Neural cell (in vitro differentiated cells): Measurements from ENCODE around the gene TMSB4Y. TPM values are rescaled to one million over a fixed set of nuclear protein-coding genes. Genes with fewer than 3 reads are reported as not detected.
A peak's percentile ranks its signal among the peaks of the same experiment; 100 is the strongest.

Source experiments
- H2AFZ ChIP-seq: fragments of 200-600, 300-800 bp; sonication (generic), shearing (Covaris generic); 2 replicates; pipeline ENCODE4 v1.6.0; 2014; ENCODE audit warnings: low read depth, mild to moderate bottlenecking, antibody characterized with exemption, low read length, moderate library complexity
- H3F3A ChIP-seq: fragments of 200-600 bp; shearing (Covaris generic); 2 replicates; pipeline ENCODE4 v1.6.1; 2016; ENCODE audit warnings: mild to moderate bottlenecking, moderate library complexity, mixed read lengths, antibody characterized with exemption, low read length; ENCODE audit not compliant: insufficient read depth, poor library complexity, severe bottlenecking
- H3K27ac ChIP-seq: fragments of 200-600, 300-800 bp; sonication (generic), shearing (Covaris generic); 2 replicates; pipeline ENCODE4 v1.5.1; 2014; ENCODE audit warnings: mild to moderate bottlenecking, low read length, moderate library complexity
- H3K27me3 ChIP-seq: fragments of 300-800, 200-600 bp; sonication (generic), shearing (Covaris generic); 2 replicates; pipeline ENCODE4 v1.6.0; 2014; ENCODE audit warnings: mild to moderate bottlenecking, low read depth, low read length, moderate library complexity; ENCODE audit not compliant: insufficient read depth
- H3K36me3 ChIP-seq: fragments of 300-800, 200-600 bp; sonication (generic), shearing (Covaris generic); 2 replicates; pipeline ENCODE4 v1.5.1; 2014; ENCODE audit warnings: mild to moderate bottlenecking, antibody characterized with exemption, low read length, moderate library complexity; ENCODE audit not compliant: insufficient read depth
- H3K4me2 ChIP-seq: fragments of 300-800, 200-600 bp; sonication (generic), shearing (Covaris generic); 2 replicates; pipeline ENCODE4 v1.6.0; 2014; ENCODE audit warnings: mild to moderate bottlenecking, low read length
- H3K4me3 ChIP-seq: fragments of 300-800, 200-600 bp; sonication (generic), shearing (Covaris generic); 2 replicates; pipeline ENCODE4 v1.5.1; 2014; ENCODE audit warnings: mild to moderate bottlenecking, low read length, moderate library complexity
- H3K79me2 ChIP-seq: fragments of 200-600 bp; shearing (Covaris generic); replicated peaks from 2 replicates; pipeline ENCODE4 v1.6.0; 2014; ENCODE audit warnings: mild to moderate bottlenecking, low read length, moderate library complexity; ENCODE audit not compliant: insufficient read depth
- H3K9ac ChIP-seq: fragments of 300-800, 200-600 bp; sonication (generic), shearing (Covaris generic); 2 replicates; pipeline ENCODE4 v1.6.1; 2016; ENCODE audit warnings: mild to moderate bottlenecking, low read length, mixed read lengths
- H3K9me2 ChIP-seq: fragments of 200-600 bp; shearing (Covaris generic); 2 replicates; pipeline ENCODE4 v1.6.1; 2016; ENCODE audit warnings: mild to moderate bottlenecking, low read length, mixed read lengths; ENCODE audit not compliant: insufficient read depth
- H3K9me3 ChIP-seq: fragments of 200-600, 300-800 bp; sonication (generic), shearing (Covaris generic); 2 replicates; pipeline ENCODE4 v1.6.1; 2016; ENCODE audit warnings: mild to moderate bottlenecking, mixed run types, low read length, moderate library complexity, mixed read lengths
- H4K20me1 ChIP-seq: fragments of 200-600 bp; shearing (Covaris generic); 2 replicates; pipeline ENCODE4 v1.6.1; 2016; ENCODE audit warnings: mild to moderate bottlenecking, mixed run types; ENCODE audit not compliant: insufficient read depth
- EP300 ChIP-seq: fragments of 450-650 bp; conservative IDR thresholded peaks from 2 replicates; pipeline ENCODE4 v1.6.1; 2014; ENCODE audit warnings: antibody characterized with exemption, mild to moderate bottlenecking, moderate library complexity; ENCODE audit not compliant: poor library complexity, severe bottlenecking
- EZH2 ChIP-seq: fragments of 200-600, 300-800 bp; shearing (Covaris generic), sonication (generic); IDR thresholded peaks from 2 replicates; pipeline ENCODE4 v1.6.1; 2014; ENCODE audit warnings: antibody characterized with exemption, low read length, borderline replicate concordance, mild to moderate bottlenecking; ENCODE audit not compliant: insufficient read depth, poor library complexity, severe bottlenecking
- POLR2AphosphoS5 ChIP-seq: IDR thresholded peaks from 2 replicates; pipeline ENCODE4 v1.6.1; 2012
- RAD21 ChIP-seq: fragments of 450-650 bp; conservative IDR thresholded peaks from 2 replicates; pipeline ENCODE4 v1.6.1; 2014; ENCODE audit warnings: antibody characterized with exemption, mild to moderate bottlenecking, moderate library complexity
- SMC3 ChIP-seq: fragments of 450-650 bp; conservative IDR thresholded peaks from 2 replicates; pipeline ENCODE4 v1.6.1; 2014; ENCODE audit warnings: antibody characterized with exemption, mild to moderate bottlenecking, moderate library complexity; ENCODE audit not compliant: poor library complexity
- TAF1 ChIP-seq: IDR thresholded peaks from 2 replicates; pipeline ENCODE4 v1.6.1; 2012; ENCODE audit warnings: low read depth
- polyA plus RNA-seq: library from polyadenylated mRNA; depleted of rRNA; stranded (reverse); fragments of >200 nt; gene quantifications from 2 replicates; pipeline ENCODE4 v1.2.3, GENCODE V29; 2014
- TF ChIP-seq, protein P1 (sequence below): IDR thresholded peaks from 2 replicates; pipeline ENCODE4 v1.6.1; 2012; ENCODE audit warnings: borderline replicate concordance
- TF ChIP-seq, protein P2 (sequence below): fragments of 450-650 bp; IDR thresholded peaks from 2 replicates; pipeline ENCODE4 v1.5.1; 2014; ENCODE audit warnings: antibody characterized with exemption, mild to moderate bottlenecking, moderate library complexity; ENCODE audit not compliant: poor library complexity, severe bottlenecking

The TMSB4Y gene
- polyA plus RNA-seq, 1 donor from 2014 or later, result 17.4 TPM

DNA sequence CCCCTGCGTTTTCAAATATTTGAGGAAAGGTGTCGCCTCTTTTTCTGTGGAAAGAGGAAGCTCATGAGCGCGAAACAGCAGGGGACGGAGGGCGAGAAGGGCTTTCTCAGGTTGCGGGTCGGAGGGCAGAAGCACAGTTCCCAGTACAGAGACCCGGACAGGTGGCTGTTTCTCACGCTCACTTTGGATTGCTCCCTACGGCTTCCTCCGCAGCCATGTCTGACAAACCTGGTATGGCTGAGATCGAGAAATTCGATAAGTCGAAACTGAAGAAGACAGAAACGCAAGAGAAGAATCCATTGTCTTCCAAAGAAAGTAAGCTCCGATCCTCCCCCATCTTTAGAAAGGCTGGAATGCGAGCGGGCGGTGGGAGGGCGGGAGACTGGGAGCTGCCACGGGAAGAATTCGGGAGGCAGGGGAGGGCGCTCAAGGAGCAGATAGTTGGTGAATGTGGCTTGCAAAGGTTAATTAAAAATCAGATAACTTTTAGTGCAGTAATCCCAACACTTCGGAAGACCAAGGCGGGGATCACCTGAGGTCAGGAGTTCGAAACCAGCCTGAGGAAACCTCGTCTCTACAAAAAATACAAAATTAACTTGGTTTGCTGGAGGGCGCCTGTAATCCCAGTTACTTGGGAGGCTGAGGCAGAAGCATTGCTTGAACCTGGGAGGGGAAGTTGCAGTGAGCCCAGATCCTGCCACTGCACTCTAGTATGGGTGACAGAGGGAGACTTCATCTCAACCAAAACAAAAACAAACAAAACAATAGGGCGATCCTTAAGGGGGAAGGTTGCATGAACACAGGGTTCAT lies 627 bp downstream of the TMSB4Y start:
- H3K27me3 ChIP-seq, result no peaks in the 10 kb centered on the region
- no peaks in the 10 kb centered on the region for H3F3A ChIP-seq
- peak overlapping the region; percentile 87 for H3K9ac ChIP-seq
- peaks cover 8% of the 10 kb centered on the region for H3K79me2 ChIP-seq
- H3K4me3 ChIP-seq, result peak overlapping the region; percentile 67
- H4K20me1 ChIP-seq, result no peaks in the 10 kb centered on the region
- H3K4me2 ChIP-seq, result peak overlapping the region; percentile 39
- TF ChIP-seq, protein P1, sequence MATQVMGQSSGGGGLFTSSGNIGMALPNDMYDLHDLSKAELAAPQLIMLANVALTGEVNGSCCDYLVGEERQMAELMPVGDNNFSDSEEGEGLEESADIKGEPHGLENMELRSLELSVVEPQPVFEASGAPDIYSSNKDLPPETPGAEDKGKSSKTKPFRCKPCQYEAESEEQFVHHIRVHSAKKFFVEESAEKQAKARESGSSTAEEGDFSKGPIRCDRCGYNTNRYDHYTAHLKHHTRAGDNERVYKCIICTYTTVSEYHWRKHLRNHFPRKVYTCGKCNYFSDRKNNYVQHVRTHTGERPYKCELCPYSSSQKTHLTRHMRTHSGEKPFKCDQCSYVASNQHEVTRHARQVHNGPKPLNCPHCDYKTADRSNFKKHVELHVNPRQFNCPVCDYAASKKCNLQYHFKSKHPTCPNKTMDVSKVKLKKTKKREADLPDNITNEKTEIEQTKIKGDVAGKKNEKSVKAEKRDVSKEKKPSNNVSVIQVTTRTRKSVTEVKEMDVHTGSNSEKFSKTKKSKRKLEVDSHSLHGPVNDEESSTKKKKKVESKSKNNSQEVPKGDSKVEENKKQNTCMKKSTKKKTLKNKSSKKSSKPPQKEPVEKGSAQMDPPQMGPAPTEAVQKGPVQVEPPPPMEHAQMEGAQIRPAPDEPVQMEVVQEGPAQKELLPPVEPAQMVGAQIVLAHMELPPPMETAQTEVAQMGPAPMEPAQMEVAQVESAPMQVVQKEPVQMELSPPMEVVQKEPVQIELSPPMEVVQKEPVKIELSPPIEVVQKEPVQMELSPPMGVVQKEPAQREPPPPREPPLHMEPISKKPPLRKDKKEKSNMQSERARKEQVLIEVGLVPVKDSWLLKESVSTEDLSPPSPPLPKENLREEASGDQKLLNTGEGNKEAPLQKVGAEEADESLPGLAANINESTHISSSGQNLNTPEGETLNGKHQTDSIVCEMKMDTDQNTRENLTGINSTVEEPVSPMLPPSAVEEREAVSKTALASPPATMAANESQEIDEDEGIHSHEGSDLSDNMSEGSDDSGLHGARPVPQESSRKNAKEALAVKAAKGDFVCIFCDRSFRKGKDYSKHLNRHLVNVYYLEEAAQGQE, result no peak
- TF ChIP-seq TAF1, result no peak
- peak; percentile 25 for TF ChIP-seq POLR2AphosphoS5
- TF ChIP-seq, protein P2, sequence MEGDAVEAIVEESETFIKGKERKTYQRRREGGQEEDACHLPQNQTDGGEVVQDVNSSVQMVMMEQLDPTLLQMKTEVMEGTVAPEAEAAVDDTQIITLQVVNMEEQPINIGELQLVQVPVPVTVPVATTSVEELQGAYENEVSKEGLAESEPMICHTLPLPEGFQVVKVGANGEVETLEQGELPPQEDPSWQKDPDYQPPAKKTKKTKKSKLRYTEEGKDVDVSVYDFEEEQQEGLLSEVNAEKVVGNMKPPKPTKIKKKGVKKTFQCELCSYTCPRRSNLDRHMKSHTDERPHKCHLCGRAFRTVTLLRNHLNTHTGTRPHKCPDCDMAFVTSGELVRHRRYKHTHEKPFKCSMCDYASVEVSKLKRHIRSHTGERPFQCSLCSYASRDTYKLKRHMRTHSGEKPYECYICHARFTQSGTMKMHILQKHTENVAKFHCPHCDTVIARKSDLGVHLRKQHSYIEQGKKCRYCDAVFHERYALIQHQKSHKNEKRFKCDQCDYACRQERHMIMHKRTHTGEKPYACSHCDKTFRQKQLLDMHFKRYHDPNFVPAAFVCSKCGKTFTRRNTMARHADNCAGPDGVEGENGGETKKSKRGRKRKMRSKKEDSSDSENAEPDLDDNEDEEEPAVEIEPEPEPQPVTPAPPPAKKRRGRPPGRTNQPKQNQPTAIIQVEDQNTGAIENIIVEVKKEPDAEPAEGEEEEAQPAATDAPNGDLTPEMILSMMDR, result no peak
- H3K9me3 ChIP-seq, result no peaks in the 10 kb centered on the region
- no peaks in the 10 kb centered on the region for H3K36me3 ChIP-seq
- no peaks in the 10 kb centered on the region for H3K9me2 ChIP-seq
- H3K27ac ChIP-seq, result peak overlapping the region; percentile 93
- H2AFZ ChIP-seq, result peak overlapping the region; percentile 14

DNA sequence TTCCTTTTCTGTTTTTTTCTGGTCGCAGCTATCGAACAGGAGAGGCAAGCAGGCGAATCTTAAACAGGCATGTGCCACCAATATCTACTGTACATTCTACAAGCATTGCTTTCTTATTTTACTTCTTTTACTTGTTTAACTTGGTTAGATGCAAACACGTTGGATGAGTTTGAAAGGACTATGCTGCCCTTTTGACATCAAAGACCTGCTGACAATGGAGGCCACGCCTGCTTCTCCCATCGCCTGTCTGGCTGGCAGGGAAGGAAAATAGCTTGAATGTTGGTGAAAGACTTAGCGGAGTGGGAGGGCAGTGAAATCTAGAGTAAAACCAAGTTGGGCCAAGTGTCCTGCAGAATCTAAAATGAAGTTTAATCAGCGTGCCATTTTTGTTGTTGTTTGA lies 1.5 kb downstream of the TMSB4Y start:
- H3K9me3 ChIP-seq, result no peaks in the 10 kb centered on the region
- peak overlapping the region; percentile 93 for H3K27ac ChIP-seq
- H3K9me2 ChIP-seq, result no peaks in the 10 kb centered on the region
- H3F3A ChIP-seq, result no peaks in the 10 kb centered on the region
- H3K4me2 ChIP-seq, result peak overlapping the region; percentile 39
- H3K36me3 ChIP-seq, result no peaks in the 10 kb centered on the region
- H3K9ac ChIP-seq, result peak overlapping the region; percentile 87
- TF ChIP-seq EZH2, result no peak
- TF ChIP-seq, protein P1, result no peak
- TF ChIP-seq TAF1, result no peak
- TF ChIP-seq EP300, result no peak
- TF ChIP-seq POLR2AphosphoS5, result no peak
- TF ChIP-seq RAD21, result no peak
- TF ChIP-seq, protein P2, result no peak
- TF ChIP-seq SMC3, result no peak
- no peaks in the 10 kb centered on the region for H4K20me1 ChIP-seq
- H2AFZ ChIP-seq, result peak overlapping the region; percentile 5
- no peaks in the 10 kb centered on the region for H3K27me3 ChIP-seq
- H3K4me3 ChIP-seq, result peak overlapping the region; percentile 67
- H3K79me2 ChIP-seq, result peaks cover 8% of the 10 kb centered on the region
